Natural killer cell (primary cell): ENCODE measurements around the gene CHCHD4. TPM values are rescaled to one million over a fixed set of nuclear protein-coding genes. Genes with fewer than 3 reads are reported as not detected.
"Not testable (repeated sequence)": the region's sequence is repeated elsewhere in the genome, so short reads cannot be mapped to it uniquely, and the experiment has no call there.

ENCODE experiments used
- ATAC-seq, 3 donors: fragments of 150-1000 bp in 2 of 3; fragments of 200-7000 bp in 1 of 3; cut with Tn5 transposase; 1 replicate in 1 of 3; 2 replicates in 2 of 3; pipeline ENCODE4 v1.10.0; 2021; ENCODE audit warnings: mild to moderate bottlenecking in 2 of 3, moderate library complexity in 2 of 3
- DNase-seq, 2 donors: peaks; one replicate each; pipeline versions ENCODE4 v3.0.0 to v3.0.0-alpha.2; 2013 to 2021; ENCODE audit warnings: mixed read lengths in 1 of 2
- H3K27ac ChIP-seq: one replicate; pipeline ENCODE4 v1.5.1; 2013; ENCODE audit warnings: mild to moderate bottlenecking, low read length
- H3K27me3 ChIP-seq: one replicate; pipeline ENCODE4 v1.6.1; 2013; ENCODE audit warnings: low read length; ENCODE audit not compliant: control insufficient read depth, insufficient read depth
- H3K36me3 ChIP-seq: one replicate; pipeline ENCODE4 v1.6.1; 2013; ENCODE audit warnings: low read length; ENCODE audit not compliant: control insufficient read depth, insufficient read depth
- H3K4me1 ChIP-seq: one replicate; pipeline ENCODE4 v1.6.1; 2013; ENCODE audit warnings: low read length; ENCODE audit not compliant: control insufficient read depth, insufficient read depth
- H3K4me3 ChIP-seq: one replicate; pipeline ENCODE4 v1.5.1; 2013; ENCODE audit warnings: low read length
- H3K9me3 ChIP-seq: one replicate; pipeline ENCODE4 v1.6.1; 2013; ENCODE audit warnings: low read length; ENCODE audit not compliant: control insufficient read depth, insufficient read depth
- H3K27ac Mint-ChIP-seq, 2 donors: one replicate each; pipeline ENCODE4 v1.8.0; 2022; ENCODE audit warnings: mild to moderate bottlenecking in 2 of 2, mixed read lengths in 2 of 2, moderate library complexity in 1 of 2
- H3K27me3 Mint-ChIP-seq, 2 donors: one replicate each; pipeline ENCODE4 v1.8.0; 2022; ENCODE audit warnings: low read depth in 2 of 2, mixed read lengths in 2 of 2
- H3K36me3 Mint-ChIP-seq: one replicate; pipeline ENCODE4 v1.8.0; 2022; ENCODE audit warnings: mixed read lengths
- H3K4me1 Mint-ChIP-seq, 2 donors: one replicate each; pipeline ENCODE4 v1.8.0; 2022; ENCODE audit warnings: mixed read lengths in 2 of 2
- H3K4me3 Mint-ChIP-seq: one replicate; pipeline ENCODE4 v1.8.0; 2022; ENCODE audit warnings: mild to moderate bottlenecking, moderate library complexity, mixed read lengths
- H3K9me3 Mint-ChIP-seq, 2 donors: one replicate each; pipeline ENCODE4 v1.8.0; 2022; ENCODE audit warnings: mixed read lengths in 2 of 2
- CTCF ChIP-seq: fragments of 200-600 bp; IDR thresholded peaks from one replicate; pipeline ENCODE4 v1.8.0; 2022; ENCODE audit warnings: antibody characterized with exemption
- WGBS: methylation state at CpG from one replicate; pipeline ENCODE4 v1.1.7; 2013; ENCODE audit warnings: missing lambda C conversion rate; ENCODE audit not compliant: insufficient coverage; 5-methylcytosine and 5-hydroxymethylcytosine counted together
- intact Hi-C: fragments of 100-400 bp; cut with micrococcal nuclease; formaldehyde crosslinking; loops from one replicate; pipeline ENCODE4 v1.14.2; 2022
- total RNA-seq, 4 donors: library from RNA; stranded (reverse); fragments of 120-200 nt in 1 of 4; gene quantifications; one replicate each; pipeline versions ENCODE4 v1.2.3 to v1.2.4, GENCODE V29; 2013 to 2022

CHCHD4 gene
- total RNA-seq, 3 donors from 2014 or later (not counting 1 experiment from before 2014, with no cell fraction given) = 2.1 to 4.3 (median 3.4) TPM

DNA sequence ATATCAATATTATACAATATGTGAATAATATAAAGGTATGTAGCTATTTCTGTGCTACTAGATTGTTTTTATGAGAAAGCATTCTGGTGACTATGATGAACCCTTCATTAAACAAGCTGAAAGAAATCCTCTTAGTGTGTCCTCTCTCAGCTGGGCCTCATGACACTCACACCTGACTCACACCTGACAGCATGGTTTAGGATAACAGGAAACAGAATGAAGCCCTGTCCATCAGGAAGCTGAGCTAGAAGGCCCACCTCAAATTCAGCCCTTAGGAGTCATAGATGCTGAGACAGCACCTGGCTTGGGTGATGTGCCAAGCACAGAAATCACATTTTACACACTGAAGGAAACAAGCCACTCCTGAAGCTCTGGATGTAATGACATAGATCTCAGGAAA is 30.8 kb downstream of the CHCHD4 start:
- no peak for DNase-seq
- no peak overlapping the region for H3K4me3 Mint-ChIP-seq
- peaks cover 0 to 4% of the 10 kb centered on the region in 2 donors for H3K9me3 Mint-ChIP-seq
- no peak overlapping the region for H3K27ac ChIP-seq
- no peaks in the 10 kb centered on the region for H3K27me3 ChIP-seq
- H3K36me3 ChIP-seq = no peaks in the 10 kb centered on the region
- no peak for TF ChIP-seq CTCF
- no peak overlapping the region for H3K4me3 ChIP-seq
- H3K27ac Mint-ChIP-seq = no peak overlapping the region
- intact Hi-C loops = no loop called here
- H3K4me1 Mint-ChIP-seq = no peaks in the 10 kb centered on the region
- ATAC-seq = no peak
- no peaks in the 10 kb centered on the region for H3K36me3 Mint-ChIP-seq
- H3K27me3 Mint-ChIP-seq = peaks cover 35 to 53% of the 10 kb centered on the region in 2 donors
- H3K9me3 ChIP-seq = no peaks in the 10 kb centered on the region
- H3K4me1 ChIP-seq = no peaks in the 10 kb centered on the region

GRCh38 chr3:14092464-14092863 is 32.2 kb downstream of the CHCHD4 start:
- Histone ChIP-seq H3K27ac (no peak overlapping the region), H3K9me3 (peaks cover 5% of the 10 kb centered on the region), H3K36me3 (no peaks in the 10 kb centered on the region), H3K27me3 (no peaks in the 10 kb centered on the region), H3K4me1 (no peaks in the 10 kb centered on the region), H3K4me3 (no peak overlapping the region)
- no peak for DNase-seq
- Mint-ChIP-seq H3K4me3 (no peak overlapping the region), H3K27ac (no peak overlapping the region), H3K4me1 (no peaks in the 10 kb centered on the region), H3K36me3 (no peaks in the 10 kb centered on the region), H3K9me3 (peaks cover 0 to 2% of the 10 kb centered on the region in 2 donors), H3K27me3 (peaks cover 33 to 48% of the 10 kb centered on the region in 2 donors)
- WGBS = 83% methylated on average over 1 of the region's 2 CpGs
- ATAC-seq = no peak
- intact Hi-C loops = no loop called here
- TF ChIP-seq CTCF = no peak

DNA sequence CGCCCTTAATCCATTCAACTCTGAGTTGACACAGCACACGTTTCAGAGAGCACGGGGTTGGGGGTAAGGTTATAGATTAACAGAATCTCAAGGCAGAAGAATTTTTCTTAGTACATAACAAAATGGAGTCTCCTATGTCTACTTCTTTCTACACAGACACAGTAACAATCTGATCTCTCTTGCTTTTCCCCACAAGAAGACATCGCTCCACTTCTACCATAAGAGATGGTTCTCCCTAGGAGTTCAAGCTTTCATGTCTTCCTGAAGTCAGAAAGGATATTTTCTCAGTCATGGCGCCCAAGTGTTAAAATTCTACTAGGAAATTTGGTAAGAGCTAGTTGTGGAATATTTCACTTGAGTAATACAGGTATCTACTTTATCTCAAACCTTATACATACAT is 32.7 kb downstream of the CHCHD4 start:
- H3K36me3 Mint-ChIP-seq, H3K4me3 ChIP-seq, H3K27ac Mint-ChIP-seq, H3K27ac ChIP-seq, H3K4me1 ChIP-seq, H3K4me1 Mint-ChIP-seq, H3K27me3 ChIP-seq, H3K36me3 ChIP-seq, H3K9me3 Mint-ChIP-seq, DNase-seq, H3K9me3 ChIP-seq, H3K4me3 Mint-ChIP-seq, intact Hi-C loops, ATAC-seq: not testable (repeated sequence)
- H3K27me3 Mint-ChIP-seq = peaks cover 33 to 48% of the 10 kb centered on the region in 2 donors
- WGBS = 96% methylated on average over 2 of the region's 5 CpGs

DNA sequence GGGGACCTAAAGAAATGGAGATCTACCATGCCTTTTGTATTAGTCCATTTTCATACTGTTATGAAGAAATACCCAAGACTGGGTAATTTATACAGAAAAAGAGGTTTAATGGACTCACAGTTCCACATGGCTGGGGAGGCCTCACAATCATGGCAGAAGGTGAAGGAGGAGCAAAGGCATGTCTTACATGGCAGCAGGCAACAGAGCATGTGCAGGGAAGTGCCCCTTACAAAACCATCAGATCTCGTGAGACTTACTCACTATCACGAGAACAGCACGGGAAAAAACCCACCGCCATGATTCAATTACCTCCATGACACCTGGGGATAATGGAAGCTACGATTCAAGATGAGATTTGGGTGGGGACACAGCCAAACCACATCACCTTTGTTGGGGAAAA is 37.2 kb downstream of the CHCHD4 start:
- H3K27me3 ChIP-seq, H3K4me3 Mint-ChIP-seq, H3K27ac Mint-ChIP-seq, H3K27ac ChIP-seq, H3K36me3 ChIP-seq, H3K4me3 ChIP-seq, DNase-seq, H3K36me3 Mint-ChIP-seq, intact Hi-C loops, ATAC-seq, H3K4me1 Mint-ChIP-seq, H3K4me1 ChIP-seq, H3K9me3 ChIP-seq, H3K9me3 Mint-ChIP-seq: not testable (repeated sequence)
- peaks cover 27 to 31% of the 10 kb centered on the region in 2 donors for H3K27me3 Mint-ChIP-seq
- WGBS = 80% methylated on average over 5 of the region's 5 CpGs
